ENCODE measurements around the gene MCF2. TPM values are rescaled to one million over a fixed set of nuclear protein-coding genes. Genes with fewer than 3 reads are reported as not detected.

MCF2 gene
- total RNA-seq, 6 experiments from 2014 or later: 0.11 to 0.25 (median 0.17) TPM; not detected in 2

DNA sequence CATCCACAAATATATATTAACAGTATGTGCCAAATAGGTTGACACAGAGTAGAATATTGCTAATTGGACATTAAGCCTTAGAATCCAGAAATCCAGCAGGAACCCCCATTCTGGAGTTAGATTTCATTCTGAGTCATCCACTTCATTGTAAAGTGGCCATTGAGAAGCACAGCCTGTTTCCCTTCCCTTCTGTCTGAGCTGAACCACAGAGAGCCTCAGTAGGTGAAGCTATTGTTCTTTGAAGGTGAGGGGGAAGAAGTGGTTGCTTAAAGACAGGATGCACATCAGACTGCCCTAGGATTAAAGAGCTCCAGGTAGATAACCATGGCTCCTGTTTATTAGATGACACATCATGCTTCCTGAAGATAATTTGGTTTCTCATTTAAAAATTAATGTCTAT lies 30.6 kb upstream of the MCF2 start:
- no peak for ATAC-seq
- peaks cover 0 to 7% (median 0%) of the 10 kb centered on the region in 4 donors for H3K36me3 ChIP-seq
- no peak overlapping the region for H3K4me3 ChIP-seq
- no peak overlapping the region for H3K27ac ChIP-seq
- no peak for DNase-seq
- intact Hi-C loops (cut with DNase I): no loop called here
- no peaks in the 10 kb centered on the region for H3K9me3 ChIP-seq
- no peaks in the 10 kb centered on the region for H3K4me1 ChIP-seq
- TF ChIP-seq, protein P1, sequence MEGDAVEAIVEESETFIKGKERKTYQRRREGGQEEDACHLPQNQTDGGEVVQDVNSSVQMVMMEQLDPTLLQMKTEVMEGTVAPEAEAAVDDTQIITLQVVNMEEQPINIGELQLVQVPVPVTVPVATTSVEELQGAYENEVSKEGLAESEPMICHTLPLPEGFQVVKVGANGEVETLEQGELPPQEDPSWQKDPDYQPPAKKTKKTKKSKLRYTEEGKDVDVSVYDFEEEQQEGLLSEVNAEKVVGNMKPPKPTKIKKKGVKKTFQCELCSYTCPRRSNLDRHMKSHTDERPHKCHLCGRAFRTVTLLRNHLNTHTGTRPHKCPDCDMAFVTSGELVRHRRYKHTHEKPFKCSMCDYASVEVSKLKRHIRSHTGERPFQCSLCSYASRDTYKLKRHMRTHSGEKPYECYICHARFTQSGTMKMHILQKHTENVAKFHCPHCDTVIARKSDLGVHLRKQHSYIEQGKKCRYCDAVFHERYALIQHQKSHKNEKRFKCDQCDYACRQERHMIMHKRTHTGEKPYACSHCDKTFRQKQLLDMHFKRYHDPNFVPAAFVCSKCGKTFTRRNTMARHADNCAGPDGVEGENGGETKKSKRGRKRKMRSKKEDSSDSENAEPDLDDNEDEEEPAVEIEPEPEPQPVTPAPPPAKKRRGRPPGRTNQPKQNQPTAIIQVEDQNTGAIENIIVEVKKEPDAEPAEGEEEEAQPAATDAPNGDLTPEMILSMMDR (IDR thresholded peaks at IDR 0.05): no peak
- TF ChIP-seq POLR2A (IDR thresholded peaks at IDR 0.05): no peak
- H3K27me3 ChIP-seq: no peaks in the 10 kb centered on the region

DNA sequence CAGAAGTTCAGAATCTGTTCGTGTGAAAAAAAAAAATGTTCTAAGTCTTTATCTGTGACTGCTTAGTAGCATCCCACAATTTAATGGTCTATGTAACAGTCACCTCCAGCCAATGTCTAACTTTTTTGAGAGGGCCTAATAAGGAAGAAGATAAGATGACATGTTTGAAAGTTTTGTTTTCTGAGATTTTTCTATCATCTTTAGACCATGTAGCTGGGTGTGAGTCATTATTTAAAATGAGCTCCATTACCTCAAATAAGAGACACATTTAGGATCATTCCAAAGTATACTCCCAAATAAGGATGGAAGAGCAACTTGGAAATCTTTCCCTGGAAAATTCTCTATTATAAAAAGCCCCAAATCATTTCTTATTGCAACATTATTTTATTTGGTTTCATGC lies 28.2 kb upstream of the MCF2 start:
- Histone ChIP-seq H3K27ac (no peak overlapping the region), H3K4me3 (no peak overlapping the region), H3K9me3 (no peaks in the 10 kb centered on the region), H3K4me1 (no peaks in the 10 kb centered on the region), H3K27me3 (no peaks in the 10 kb centered on the region), H3K36me3 (peaks cover 0 to 7% (median 0%) of the 10 kb centered on the region in 4 donors)
- 79% methylated on average over 1 of the region's 1 CpG for WGBS (ENCODE audit: insufficient coverage, low coverage, low lambda C conversion rate, missing lambda C conversion rate)
- intact Hi-C loops (cut with DNase I): no loop called here
- no peak for ATAC-seq
- DNase-seq: no peak
- TF ChIP-seq, protein P1 (IDR thresholded peaks at IDR 0.05): no peak
- no peak for TF ChIP-seq POLR2A (IDR thresholded peaks at IDR 0.05)

DNA sequence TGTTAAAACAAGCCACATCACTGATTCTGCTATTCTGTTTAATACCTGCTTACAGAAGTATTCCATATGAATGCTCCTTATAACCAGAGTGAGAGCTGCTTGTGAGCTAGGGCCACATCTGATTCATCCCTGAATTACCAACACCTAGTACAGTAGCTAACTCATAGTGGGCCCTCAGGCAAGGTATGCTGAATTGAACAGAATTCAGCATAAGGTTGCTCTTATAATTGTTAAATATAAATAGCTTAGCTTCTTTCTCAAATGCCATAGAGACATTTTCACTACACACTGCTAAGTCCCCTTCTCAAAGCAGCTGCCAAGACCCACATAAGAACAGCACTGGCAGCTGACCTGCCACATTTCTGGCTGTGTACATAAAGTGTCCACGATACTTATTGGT lies 27.0 kb upstream of the MCF2 start:
- Histone ChIP-seq H3K27me3 (no peaks in the 10 kb centered on the region), H3K9me3 (no peaks in the 10 kb centered on the region), H3K36me3 (peaks cover 0 to 7% (median 0%) of the 10 kb centered on the region in 4 donors), H3K4me3 (no peak overlapping the region), H3K4me1 (no peaks in the 10 kb centered on the region), H3K27ac (no peak overlapping the region)
- TF ChIP-seq, protein P1 (IDR thresholded peaks at IDR 0.05): no peak
- TF ChIP-seq POLR2A (IDR thresholded peaks at IDR 0.05): no peak
- 100% methylated on average over 1 of the region's 1 CpG for WGBS (ENCODE audit: insufficient coverage, low coverage, low lambda C conversion rate, missing lambda C conversion rate)
- intact Hi-C loops (cut with DNase I): no loop called here
- ATAC-seq (no peak), DNase-seq (no peak)

DNA sequence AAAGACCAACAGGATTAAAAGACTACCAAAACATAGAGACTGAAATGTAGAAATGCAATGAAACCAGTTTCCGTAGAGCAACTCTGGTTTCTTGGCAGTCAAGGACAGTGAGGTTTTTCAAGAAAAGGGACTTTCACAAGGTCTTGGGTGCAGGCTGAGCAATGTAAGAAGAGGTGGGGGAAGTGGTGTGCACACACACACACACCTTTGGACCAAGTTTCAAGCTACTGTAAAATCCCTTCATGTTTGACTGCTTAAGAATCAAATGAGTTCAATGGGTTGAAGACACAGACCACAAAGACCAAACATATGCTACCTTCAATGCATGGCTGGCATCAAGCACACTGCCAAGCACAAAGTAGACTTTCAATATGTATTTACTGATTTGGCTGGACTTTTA lies 17.8 kb upstream of the MCF2 start:
- no peaks in the 10 kb centered on the region for H3K9me3 ChIP-seq
- H3K27ac ChIP-seq: no peak overlapping the region
- H3K27me3 ChIP-seq: no peaks in the 10 kb centered on the region
- DNase-seq: no peak
- intact Hi-C loops (cut with DNase I): no loop called here
- WGBS (ENCODE audit: insufficient coverage, low coverage, low lambda C conversion rate, missing lambda C conversion rate): 78% methylated on average over 1 of the region's 1 CpG
- H3K36me3 ChIP-seq: no peaks in the 10 kb centered on the region
- no peak for ATAC-seq
- H3K4me3 ChIP-seq: no peak overlapping the region
- TF ChIP-seq, protein P1 (IDR thresholded peaks at IDR 0.05): no peak
- no peak for TF ChIP-seq POLR2A (IDR thresholded peaks at IDR 0.05)
- no peaks in the 10 kb centered on the region for H3K4me1 ChIP-seq

DNA sequence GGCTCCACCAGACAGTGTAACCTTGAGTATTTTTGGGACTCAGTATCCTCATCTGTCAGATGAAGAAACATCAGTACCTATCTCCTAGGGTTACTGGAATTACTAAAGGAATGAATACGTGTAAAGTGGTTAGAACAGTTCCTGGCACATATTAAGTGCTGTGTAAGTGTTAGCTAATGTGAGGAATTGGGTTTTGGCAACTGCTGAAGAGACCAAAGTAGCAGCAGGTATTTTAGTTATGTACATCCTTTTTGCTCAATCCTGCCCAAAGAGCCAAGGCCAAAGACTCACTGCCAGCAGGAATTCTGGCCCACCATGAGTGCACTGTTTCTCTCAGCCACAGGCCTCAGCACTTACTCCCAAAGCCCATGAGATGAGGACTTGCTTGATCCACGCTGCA lies 16.7 kb upstream of the MCF2 start:
- Histone ChIP-seq H3K27ac (no peak overlapping the region), H3K9me3 (no peaks in the 10 kb centered on the region), H3K4me1 (no peaks in the 10 kb centered on the region), H3K36me3 (no peaks in the 10 kb centered on the region), H3K4me3 (no peak overlapping the region), H3K27me3 (no peaks in the 10 kb centered on the region)
- DNase-seq (no peak), ATAC-seq (no peak)
- WGBS (ENCODE audit: insufficient coverage, low coverage, low lambda C conversion rate, missing lambda C conversion rate): 63% methylated on average over 2 of the region's 2 CpGs
- intact Hi-C loops (cut with DNase I): no loop called here
- TF ChIP-seq, protein P1 (IDR thresholded peaks at IDR 0.05): no peak
- TF ChIP-seq POLR2A (IDR thresholded peaks at IDR 0.05): no peak
